Progenitor cell of endocrine pancreas (in vitro differentiated cells): ENCODE measurements around the gene KCNJ11. TPM values are rescaled to one million over a fixed set of nuclear protein-coding genes. Genes with fewer than 3 reads are reported as not detected.
A peak's percentile ranks its signal among the peaks of the same experiment; 100 is the strongest.

Source experiments
- DNase-seq: peaks from one replicate; pipeline ENCODE4 v3.0.0; 2021; ENCODE audit warnings: low spot score; ENCODE audit not compliant: unreplicated experiment
- H3K27ac Mint-ChIP-seq: 2 replicates; pipeline ENCODE4 v1.8.0; 2021; ENCODE audit warnings: mild to moderate bottlenecking, moderate library complexity, mixed read lengths
- H3K27me3 Mint-ChIP-seq: 2 replicates; pipeline ENCODE4 v1.8.0; 2021; ENCODE audit warnings: mixed read lengths
- H3K36me3 Mint-ChIP-seq: 2 replicates; pipeline ENCODE4 v1.8.0; 2022; ENCODE audit warnings: mixed read lengths; ENCODE audit not compliant: insufficient read depth
- H3K4me1 Mint-ChIP-seq: 2 replicates; pipeline ENCODE4 v1.8.0; 2021; ENCODE audit warnings: low read depth, mixed read lengths
- H3K4me3 Mint-ChIP-seq: 2 replicates; pipeline ENCODE4 v1.8.0; 2021; ENCODE audit warnings: low read depth, mild to moderate bottlenecking, moderate library complexity, mixed read lengths
- H3K9me3 Mint-ChIP-seq: 2 replicates; pipeline ENCODE4 v1.8.0; 2021; ENCODE audit warnings: low read depth, mixed read lengths
- CTCF ChIP-seq: fragments of 200-600 bp; sonication (generic); IDR thresholded peaks from one replicate; pipeline ENCODE4 v1.5.0; 2021; ENCODE audit warnings: antibody characterized with exemption, mild to moderate bottlenecking; ENCODE audit not compliant: unreplicated experiment
- total RNA-seq: library from RNA; stranded (reverse); gene quantifications from 2 replicates; pipeline ENCODE4 v1.2.1, GENCODE V29; 2021

KCNJ11 gene
- total RNA-seq, 1 donor from 2014 or later = 8.1 TPM

GRCh38 chr11:17413414-17414316 is 25.2 kb upstream of the KCNJ11 start:
- Mint-ChIP-seq H3K36me3 (no peaks in the 10 kb centered on the region), H3K4me1 (peaks cover 14% of the 10 kb centered on the region), H3K27me3 (peaks cover 10% of the 10 kb centered on the region), H3K9me3 (no peaks in the 10 kb centered on the region), H3K27ac (peak overlapping the region; percentile 86), H3K4me3 (no peak overlapping the region)
- DNase-seq = no peak
- no peak for TF ChIP-seq CTCF

GRCh38 chr11:17412488-17413180 is 24.2 kb upstream of the KCNJ11 start:
- no peak for TF ChIP-seq CTCF
- peaks cover 8% of the 10 kb centered on the region for H3K27me3 Mint-ChIP-seq
- peaks cover 2% of the 10 kb centered on the region for H3K9me3 Mint-ChIP-seq
- H3K4me3 Mint-ChIP-seq = no peak overlapping the region
- peaks cover 10% of the 10 kb centered on the region for H3K4me1 Mint-ChIP-seq
- no peaks in the 10 kb centered on the region for H3K36me3 Mint-ChIP-seq
- H3K27ac Mint-ChIP-seq = peak overlapping the region; percentile 65
- no peak for DNase-seq

- no peak overlapping the region for H3K4me3 Mint-ChIP-seq
- DNase-seq = no peak
- no peaks in the 10 kb centered on the region for H3K36me3 Mint-ChIP-seq
- H3K27ac Mint-ChIP-seq = no peak overlapping the region
- peaks cover 6% of the 10 kb centered on the region for H3K27me3 Mint-ChIP-seq
- peaks cover 3% of the 10 kb centered on the region for H3K9me3 Mint-ChIP-seq
- peaks cover 10% of the 10 kb centered on the region for H3K4me1 Mint-ChIP-seq
- TF ChIP-seq CTCF = no peak
Measured at GRCh38 chr11:17411418-17411817, 23.0 kb upstream of the KCNJ11 start.

GRCh38 chr11:17410606-17411379 is 22.3 kb upstream of the KCNJ11 start:
- H3K27me3 Mint-ChIP-seq = peaks cover 4% of the 10 kb centered on the region
- no peak for TF ChIP-seq CTCF
- peaks cover 11% of the 10 kb centered on the region for H3K4me1 Mint-ChIP-seq
- H3K9me3 Mint-ChIP-seq = peaks cover 3% of the 10 kb centered on the region
- peak overlapping the region; percentile 3 for H3K27ac Mint-ChIP-seq
- no peak overlapping the region for H3K4me3 Mint-ChIP-seq
- no peak for DNase-seq
- H3K36me3 Mint-ChIP-seq = no peaks in the 10 kb centered on the region

GRCh38 chr11:17408641-17409040 is 20.2 kb upstream of the KCNJ11 start:
- DNase-seq = no peak
- Mint-ChIP-seq H3K4me1 (peaks cover 12% of the 10 kb centered on the region), H3K27me3 (peaks cover 4% of the 10 kb centered on the region), H3K9me3 (peaks cover 3% of the 10 kb centered on the region), H3K36me3 (no peaks in the 10 kb centered on the region), H3K4me3 (no peak overlapping the region), H3K27ac (no peak overlapping the region)
- TF ChIP-seq CTCF = no peak
